Ishikawa (cell line): ENCODE measurements around the gene FBXL17.

Experiments
- CEBPB ChIP-seq: IDR thresholded peaks from 2 replicates; pipeline ENCODE4 v1.6.1; 2012
- CREB1 ChIP-seq: IDR thresholded peaks from 2 replicates; pipeline ENCODE4 v1.6.1; 2012; ENCODE audit warnings: low read depth
- EGR1 ChIP-seq: IDR thresholded peaks from 2 replicates; pipeline ENCODE4 v1.6.1; 2012
- EP300 ChIP-seq: IDR thresholded peaks from 2 replicates; pipeline ENCODE4 v1.6.1; 2012; ENCODE audit warnings: borderline replicate concordance
- FOXM1 ChIP-seq: IDR thresholded peaks from 2 replicates; pipeline ENCODE4 v1.6.1; 2012; ENCODE audit warnings: low read depth, borderline replicate concordance
- MAX ChIP-seq: IDR thresholded peaks from 2 replicates; pipeline ENCODE4 v1.6.1; 2012
- NFIC ChIP-seq: IDR thresholded peaks from 2 replicates; pipeline ENCODE4 v1.6.1; 2012
- RAD21 ChIP-seq: IDR thresholded peaks from 2 replicates; pipeline ENCODE4 v1.6.1; 2012; ENCODE audit warnings: low read depth
- REST ChIP-seq: IDR thresholded peaks from 2 replicates; pipeline ENCODE4 v1.6.1; 2012; ENCODE audit warnings: low read depth, mild to moderate bottlenecking
- TAF1 ChIP-seq: IDR thresholded peaks from 2 replicates; pipeline ENCODE4 v1.6.1; 2012; ENCODE audit warnings: low read depth, mild to moderate bottlenecking
- TCF12 ChIP-seq: IDR thresholded peaks from 2 replicates; pipeline ENCODE4 v1.6.1; 2012; ENCODE audit warnings: low read depth
- TEAD4 ChIP-seq: IDR thresholded peaks from 2 replicates; pipeline ENCODE4 v1.6.1; 2012
- USF1 ChIP-seq: IDR thresholded peaks from 2 replicates; pipeline ENCODE4 v1.6.1; 2012
- YY1 ChIP-seq: IDR thresholded peaks from 2 replicates; pipeline ENCODE4 v1.6.1; 2012; ENCODE audit warnings: low read depth
- ZBTB7A ChIP-seq: IDR thresholded peaks from 2 replicates; pipeline ENCODE4 v1.6.1; 2012; ENCODE audit warnings: low read depth

The FBXL17 gene

GRCh38 chr5:107874795-107875194 is 507.1 kb downstream of the FBXL17 start:
- TF ChIP-seq MAX (no peak), USF1 (0 out of 2 replicates have a peak, but pooled peaks have one; percentile 8), TEAD4 (no peak), ZBTB7A (no peak)

GRCh38 chr5:107873877-107874276 is 508.0 kb downstream of the FBXL17 start:
- no peak for TF ChIP-seq TAF1
- TF ChIP-seq ZBTB7A, result no peak
- no peak for TF ChIP-seq RAD21
- no peak for TF ChIP-seq USF1
- no peak for TF ChIP-seq TEAD4
- no peak for TF ChIP-seq NFIC

GRCh38 chr5:107871023-107871422 is 510.9 kb downstream of the FBXL17 start:
- TF ChIP-seq FOXM1 (no peak), RAD21 (no peak), MAX (no peak), NFIC (no peak), TEAD4 (no peak), TAF1 (no peak), EP300 (no peak), CEBPB (no peak), TCF12 (no peak), YY1 (no peak), REST (no peak), USF1 (no peak), CREB1 (no peak), EGR1 (no peak), ZBTB7A (no peak)

- 0 out of 2 replicates have a peak, but pooled peaks have one; percentile 16 for TF ChIP-seq TEAD4
- no peak for TF ChIP-seq YY1
- no peak for TF ChIP-seq TCF12
- no peak for TF ChIP-seq MAX
- no peak for TF ChIP-seq ZBTB7A
- TF ChIP-seq FOXM1, result no peak
These were observed 512.3 kb downstream of the FBXL17 start for GRCh38 chr5:107869438-107870115.

GRCh38 chr5:107868650-107869409 is 513.1 kb downstream of the FBXL17 start:
- TF ChIP-seq ZBTB7A (no peak), CREB1 (no peak), NFIC (no peak), YY1 (no peak), USF1 (no peak), TEAD4 (no peak), TCF12 (no peak), TAF1 (no peak), REST (no peak), CEBPB (no peak), MAX (no peak), EP300 (no peak), EGR1 (no peak), RAD21 (no peak), FOXM1 (no peak)
